ENCODE data around the gene YY1. TPM values are rescaled to one million over a fixed set of nuclear protein-coding genes. Genes with fewer than 3 reads are reported as not detected.

YY1 gene
- total and polyA plus RNA-seq, 2 of the 8 experiments (the other 6 are each of a cell fraction or from before 2014, with no cell fraction given) = 26.4 to 106 TPM

DNA sequence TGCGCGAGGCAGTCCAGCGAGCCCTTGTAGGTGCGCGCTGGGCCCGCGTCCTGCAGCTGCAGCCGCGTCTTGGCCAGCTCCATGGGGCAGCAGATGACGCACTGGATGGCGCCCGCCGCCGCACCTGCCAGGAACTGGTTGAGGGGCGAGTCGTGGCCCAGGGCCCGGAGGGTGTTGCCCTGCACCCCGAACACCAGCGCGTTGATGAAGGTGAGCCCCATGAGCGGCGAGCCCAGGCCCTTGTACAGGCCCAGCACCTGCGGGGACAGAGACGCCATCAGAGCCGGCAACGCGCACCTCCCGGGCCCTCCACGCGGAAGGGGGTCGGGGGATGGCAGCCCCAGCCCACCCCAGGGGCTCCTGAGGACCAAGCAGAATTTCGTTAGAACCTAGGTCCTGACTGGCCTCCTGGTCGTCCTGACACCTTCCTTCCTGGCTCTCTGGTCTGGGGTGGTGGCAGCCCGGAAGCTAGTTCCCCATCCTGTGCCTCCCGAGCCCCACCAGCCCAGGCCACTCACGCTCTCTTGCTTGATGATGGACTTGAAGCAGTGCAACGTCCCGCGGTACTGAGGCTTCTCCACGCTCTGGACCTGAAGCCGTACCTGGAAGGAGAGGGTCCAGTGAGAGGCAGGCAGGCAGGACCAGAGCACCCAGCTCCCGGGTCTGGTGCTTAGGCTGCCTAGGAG lies 54.0 kb downstream of the YY1 start:
- no peaks in the 10 kb centered on the region; the same call in 1 of the 2 replicates for H3K79me1 ChIP-seq (ENCODE audit: low read depth, low read length)
- no peak for DNase-seq (ENCODE audit: low read depth in 1 of 2, low spot score in 2 of 2)
- H3K23ac ChIP-seq (ENCODE audit: insufficient read length) = no peak overlapping the region
- H2BK12ac ChIP-seq (ENCODE audit: low read depth, low read length) = no peak overlapping the region
- no peak overlapping the region for H3K56ac ChIP-seq (replicated peaks; ENCODE audit: insufficient read length, low read depth, low read length)
- H2BK20ac ChIP-seq (ENCODE audit: low read length) = no peak overlapping the region
- no peak overlapping the region for H2BK15ac ChIP-seq (ENCODE audit: low read length)
- H4K20me1 ChIP-seq (replicated peaks in 1 of 2; ENCODE audit: control insufficient read depth in 1 of 2, insufficient read depth in 2 of 2, low read length in 2 of 2) = peaks cover 20 to 49% of the 10 kb centered on the region in 2 experiments
- H3K14ac ChIP-seq (ENCODE audit: insufficient read length) = no peak overlapping the region
- H3K23me2 ChIP-seq (ENCODE audit: low read depth, low read length) = no peaks in the 10 kb centered on the region
- ChIA-PET CTCF (ENCODE audit: partially characterized antibody) (interaction anchor here (0.9 kb wide), 1 partner anchor 15 kb away, joined by 3 read pairs; no protein-coding TSS in a partner anchor), POLR2A (ENCODE audit: partially characterized antibody) (interaction anchor here (0.9 to 16.0 kb wide), 2 partner anchors 8 to 42 kb away, joined by 3 to 200 read pairs; partner anchors contain the start of gene SLC25A29)
- H3K9ac ChIP-seq (replicated peaks in 1 of 4; ENCODE audit: extremely low read depth in 1 of 4, low read depth in 3 of 4, low read length in 3 of 4) = no peak overlapping the region
- H2AFZ ChIP-seq (ENCODE audit: low read length) = no peak overlapping the region
- WGBS, 2 experiments (ENCODE audit: extremely low coverage in 1 of 2, insufficient coverage in 1 of 2, insufficient read length in 1 of 2, insufficient replicate concordance in 2 of 2, low coverage in 1 of 2, low lambda C conversion rate in 2 of 2, missing lambda C conversion rate in 1 of 2) = 93% methylated on average over 41 of the region's 42 CpGs; no CpG with 5 or more reads in 1 of the 2 experiments
- H3K36me3 ChIP-seq (ENCODE audit: control insufficient read depth in 2 of 4, insufficient read depth in 4 of 4, low read length in 3 of 4) = peaks cover 5 to 47% (median 23%) of the 10 kb centered on the region in 4 experiments; a peak in 7 of 8 replicates
- H4K5ac ChIP-seq (ENCODE audit: insufficient read length, low read depth, low read length) = no peak overlapping the region
- H3K27ac ChIP-seq (ENCODE audit: low read depth, low read length) = no peak overlapping the region
- H3K4me2 ChIP-seq (ENCODE audit: insufficient read depth in 1 of 2, low read depth in 2 of 2, low read length in 2 of 2) = no peak overlapping the region
- no peak overlapping the region for H3K18ac ChIP-seq (ENCODE audit: extremely low read depth, low read length)
- H4K91ac ChIP-seq (replicated peaks; ENCODE audit: insufficient read length, low read length) = no peak overlapping the region
- no peak overlapping the region for H2BK120ac ChIP-seq (replicated peaks; ENCODE audit: low read depth, low read length)
- H4K8ac ChIP-seq (ENCODE audit: extremely low read depth, insufficient read depth, low read length) = no peak overlapping the region; the same call in 1 of the 2 replicates
- H2AK5ac ChIP-seq (ENCODE audit: low read depth, low read length) = no peak overlapping the region
- FAIRE-seq = no peak
- no peak overlapping the region for H3K4ac ChIP-seq (replicated peaks; ENCODE audit: insufficient read length, low read depth, low read length)
- H2BK5ac ChIP-seq (ENCODE audit: low read depth, low read length) = no peak overlapping the region
- H3K4me1 ChIP-seq (replicated peaks in 1 of 4; ENCODE audit: control insufficient read depth in 3 of 4, insufficient read depth in 4 of 4, low read length in 3 of 4) = peaks cover 0 to 2% (median 1%) of the 10 kb centered on the region in 4 experiments; a peak in 1 of 7 replicates
- peaks cover 0 to 5% of the 10 kb centered on the region in 2 experiments; a peak in 1 of 4 replicates for H3K79me2 ChIP-seq (ENCODE audit: control insufficient read depth in 1 of 2, insufficient read depth in 2 of 2, low read length in 2 of 2)
- H3K27me3 ChIP-seq (replicated peaks in 1 of 4; ENCODE audit: control insufficient read depth in 3 of 4, extremely low read depth in 1 of 4, insufficient read depth in 3 of 4, low read length in 3 of 4) = no peaks in the 10 kb centered on the region
- H3K4me3 ChIP-seq (ENCODE audit: extremely low read depth in 1 of 4, insufficient read depth in 2 of 4, low read depth in 3 of 4, low read length in 4 of 4) = no peak overlapping the region
- no peaks in the 10 kb centered on the region for H3K9me3 ChIP-seq (ENCODE audit: insufficient read depth in 2 of 2, low read depth in 1 of 2, low read length in 1 of 2)
- TF ChIP-seq SAP30 (IDR thresholded peaks at IDR 0.05; ENCODE audit: insufficient read depth, insufficient replicate concordance, low read length) (no peak), TBP (IDR thresholded peaks at IDR 0.05; ENCODE audit: low read depth, low read length) (no peak), RBBP5 (IDR thresholded peaks at IDR 0.05; ENCODE audit: borderline replicate concordance, low read depth, low read length) (no peak), POLR2AphosphoS5 (IDR thresholded peaks at IDR 0.05; ENCODE audit: low read depth, low read length) (no peak), TAF7 (optimal IDR thresholded peaks at IDR 0.05; ENCODE audit: borderline replicate concordance, low read depth, low read length) (no peak), TEAD4 (IDR thresholded peaks at IDR 0.05; ENCODE audit: low read depth, low read length) (no peak), CHD2 (IDR thresholded peaks at IDR 0.05; ENCODE audit: low read length) (no peak), CHD1 (IDR thresholded peaks at IDR 0.05; ENCODE audit: low read depth, low read length) (no peak), RAD21 (IDR thresholded peaks at IDR 0.05 in 1 of 2, conservative IDR thresholded peaks at IDR 0.05 in 1 of 2; ENCODE audit: low read depth in 2 of 2, low read length in 2 of 2) (no peak), EP300 (IDR thresholded peaks at IDR 0.05; ENCODE audit: borderline replicate concordance in 1 of 2, low read depth in 2 of 2, low read length in 2 of 2) (no peak), CEBPB (IDR thresholded peaks at IDR 0.05; ENCODE audit: low read depth, low read length) (no peak), BACH1 (IDR thresholded peaks at IDR 0.05; ENCODE audit: low read length) (no peak), SP1 (IDR thresholded peaks at IDR 0.05; ENCODE audit: low read depth, low read length) (no peak)
